Tibial nerve (tissue), 4 donors: ENCODE measurements around the gene SDC1.

ENCODE experiments used
- CTCF ChIP-seq, 5 experiments: fragments of 200-600 bp in 3 of 5; fragments of 450-650 bp in 2 of 5; sonication (generic) in 3 of 5; IDR thresholded peaks; one replicate each; pipeline ENCODE4 v1.5.1; 2016 to 2019; ENCODE audit warnings: antibody characterized with exemption in 5 of 5, mild to moderate bottlenecking in 3 of 5, moderate library complexity in 2 of 5
- EP300 ChIP-seq, 2 donors: sonication (generic); formaldehyde crosslinking; IDR thresholded peaks; one replicate each; pipeline ENCODE4 v1.6.1; 2017; ENCODE audit warnings: antibody characterized with exemption in 2 of 2, mild to moderate bottlenecking in 1 of 2
- POLR2A ChIP-seq, 2 donors: fragments of 450-650 bp; IDR thresholded peaks; one replicate each; pipeline ENCODE4 v1.6.1; 2017; ENCODE audit warnings: antibody characterized with exemption in 2 of 2, mild to moderate bottlenecking in 2 of 2, moderate library complexity in 2 of 2

GRCh38 chr2:20188851-20189250 lies 36.1 kb downstream of the SDC1 start:
- TF ChIP-seq POLR2A (IDR thresholded peaks at IDR 0.05) = no peak
- TF ChIP-seq CTCF (IDR thresholded peaks at IDR 0.05) = no peak
- no peak for TF ChIP-seq EP300 (IDR thresholded peaks at IDR 0.05)
